Epithelial cell of proximal tubule (primary cell): ENCODE measurements around the gene AFF3. TPM values are rescaled to one million over a fixed set of nuclear protein-coding genes. Genes with fewer than 3 reads are reported as not detected.
"Not testable (repeated sequence)": the region's sequence is repeated elsewhere in the genome, so short reads cannot be mapped to it uniquely, and the experiment has no call there.

ENCODE experiments used
- DNase-seq: peaks from one replicate; pipeline ENCODE4 v3.0.0-alpha.2; 2011; ENCODE audit warnings: low read depth
- H3K4me3 ChIP-seq: 2 replicates; pipeline ENCODE4 v1.5.1; 2011; ENCODE audit warnings: low read depth, mild to moderate bottlenecking, low read length
- CTCF ChIP-seq: conservative IDR thresholded peaks from 2 replicates; pipeline ENCODE4 v1.5.1; 2012; ENCODE audit warnings: low read depth, mild to moderate bottlenecking, low read length
- total RNA-seq: library from RNA; depleted of rRNA; stranded (reverse); fragments of >200 nt; gene quantifications from 2 replicates; pipeline ENCODE4 v1.2.3, GENCODE V29; 2015

AFF3 gene
- total RNA-seq, 1 donor from 2014 or later = 0.35 TPM

- no peak for DNase-seq
- TF ChIP-seq CTCF = no peak
- no peak overlapping the region for H3K4me3 ChIP-seq
Observed at GRCh38 chr2:99748344-99748743, 394.0 kb downstream of the AFF3 start.

GRCh38 chr2:99747842-99748241 lies 394.5 kb downstream of the AFF3 start:
- DNase-seq = no peak
- no peak overlapping the region for H3K4me3 ChIP-seq
- no peak for TF ChIP-seq CTCF

- no peak for DNase-seq
- H3K4me3 ChIP-seq = no peak overlapping the region
- TF ChIP-seq CTCF = no peak
Observed at GRCh38 chr2:99743146-99743545, 399.2 kb downstream of the AFF3 start.

GRCh38 chr2:99737537-99737936 lies 404.9 kb downstream of the AFF3 start:
- TF ChIP-seq CTCF = no peak
- no peak overlapping the region for H3K4me3 ChIP-seq
- no peak for DNase-seq

- no peak for DNase-seq
- no peak for TF ChIP-seq CTCF
- no peak overlapping the region for H3K4me3 ChIP-seq
Observed at GRCh38 chr2:99735753-99736152, 406.6 kb downstream of the AFF3 start.

GRCh38 chr2:99735314-99735713 lies 407.1 kb downstream of the AFF3 start:
- H3K4me3 ChIP-seq, DNase-seq: not testable (repeated sequence)

GRCh38 chr2:99734236-99734635 lies 408.2 kb downstream of the AFF3 start:
- no peak for TF ChIP-seq CTCF
- DNase-seq = no peak
- H3K4me3 ChIP-seq = no peak overlapping the region
